Measurements from ENCODE around the gene FKBP11. TPM values are rescaled to one million over a fixed set of nuclear protein-coding genes. Genes with fewer than 3 reads are reported as not detected.

The FKBP11 gene
- total RNA-seq, 1 experiment from 2014 or later: 25.5 TPM

GRCh38 chr12:48933664-48934311 lies 8.5 kb upstream of the FKBP11 start:
- peaks cover 43% of the 10 kb centered on the region for H3K36me3 ChIP-seq (ENCODE audit: low read depth)
- H4K20me1 ChIP-seq (ENCODE audit: insufficient read depth): peaks cover 34% of the 10 kb centered on the region
- no TSS peak for BruUV-seq (replicated peaks)
- H3K4me2 ChIP-seq: no peak overlapping the region
- no peaks in the 10 kb centered on the region for H3K9me3 ChIP-seq (ENCODE audit: insufficient read depth, low read depth)
- H3K27me3 ChIP-seq (ENCODE audit: insufficient read depth, low read depth): no peaks in the 10 kb centered on the region
- ChIA-PET CTCF (interaction anchor here (0.6 kb wide), 1 partner anchor 1037 kb away, joined by 4 read pairs; no protein-coding TSS in a partner anchor), POLR2A (ENCODE audit: unreplicated experiment) (no interaction called here)
- H3K4me3 ChIP-seq: no peak overlapping the region
- H3K27ac ChIP-seq: no peak overlapping the region
- H2AFZ ChIP-seq: no peak overlapping the region
- no peaks in the 10 kb centered on the region for H3K4me1 ChIP-seq (replicated peaks; ENCODE audit: insufficient read depth)
- no peaks in the 10 kb centered on the region for H3K79me2 ChIP-seq (ENCODE audit: low read depth)
- peaks cover 33% of the 10 kb centered on the region; the same call in 1 of the 2 replicates for H3F3A ChIP-seq (ENCODE audit: insufficient read depth, low read depth)
- intact Hi-C loops (cut with micrococcal nuclease; ENCODE audit: unreplicated experiment): no loop called here
- H3K9me2 ChIP-seq (ENCODE audit: insufficient read depth): no peaks in the 10 kb centered on the region
- DNase-seq: no peak
- TF ChIP-seq, protein P1, sequence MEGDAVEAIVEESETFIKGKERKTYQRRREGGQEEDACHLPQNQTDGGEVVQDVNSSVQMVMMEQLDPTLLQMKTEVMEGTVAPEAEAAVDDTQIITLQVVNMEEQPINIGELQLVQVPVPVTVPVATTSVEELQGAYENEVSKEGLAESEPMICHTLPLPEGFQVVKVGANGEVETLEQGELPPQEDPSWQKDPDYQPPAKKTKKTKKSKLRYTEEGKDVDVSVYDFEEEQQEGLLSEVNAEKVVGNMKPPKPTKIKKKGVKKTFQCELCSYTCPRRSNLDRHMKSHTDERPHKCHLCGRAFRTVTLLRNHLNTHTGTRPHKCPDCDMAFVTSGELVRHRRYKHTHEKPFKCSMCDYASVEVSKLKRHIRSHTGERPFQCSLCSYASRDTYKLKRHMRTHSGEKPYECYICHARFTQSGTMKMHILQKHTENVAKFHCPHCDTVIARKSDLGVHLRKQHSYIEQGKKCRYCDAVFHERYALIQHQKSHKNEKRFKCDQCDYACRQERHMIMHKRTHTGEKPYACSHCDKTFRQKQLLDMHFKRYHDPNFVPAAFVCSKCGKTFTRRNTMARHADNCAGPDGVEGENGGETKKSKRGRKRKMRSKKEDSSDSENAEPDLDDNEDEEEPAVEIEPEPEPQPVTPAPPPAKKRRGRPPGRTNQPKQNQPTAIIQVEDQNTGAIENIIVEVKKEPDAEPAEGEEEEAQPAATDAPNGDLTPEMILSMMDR (conservative IDR thresholded peaks at IDR 0.05): no peak
- no peak for TF ChIP-seq EZH2 (IDR thresholded peaks at IDR 0.05; ENCODE audit: low read depth)

DNA sequence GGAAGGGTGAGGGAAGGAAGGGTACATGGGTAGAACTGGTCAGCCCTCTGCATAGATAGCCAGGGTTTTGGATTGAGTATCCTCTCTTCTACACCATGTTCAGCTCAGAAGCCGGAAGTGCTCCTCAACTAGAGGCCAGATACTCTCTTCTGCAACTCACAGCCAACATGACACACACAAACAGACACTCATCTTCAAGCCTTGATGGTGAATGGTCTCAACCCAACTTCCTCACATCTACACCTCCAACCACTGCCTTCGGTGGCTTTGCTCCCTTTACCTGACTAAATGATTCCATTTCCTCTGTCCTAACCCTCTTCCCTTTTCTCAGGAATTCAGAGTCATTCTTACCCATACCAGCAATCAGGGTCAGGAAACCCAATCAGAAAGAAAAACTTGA lies 7.6 kb upstream of the FKBP11 start:
- intact Hi-C loops (cut with micrococcal nuclease; ENCODE audit: unreplicated experiment): no loop called here

GRCh38 chr12:48930475-48930874 lies 5.2 kb upstream of the FKBP11 start:
- POLR2A ChIA-PET (ENCODE audit: unreplicated experiment): no interaction called here
- no TSS peak for BruUV-seq (replicated peaks)
- intact Hi-C loops (cut with micrococcal nuclease; ENCODE audit: unreplicated experiment): no loop called here

More for the DNA sequence above, 7.6 kb upstream of the FKBP11 start:
- H3K4me2 ChIP-seq: no peak overlapping the region
- H3F3A ChIP-seq (ENCODE audit: insufficient read depth, low read depth): peaks cover 32% of the 10 kb centered on the region
- no peak for DNase-seq
- no peaks in the 10 kb centered on the region for H3K27me3 ChIP-seq (ENCODE audit: insufficient read depth, low read depth)
- no peak overlapping the region for H2AFZ ChIP-seq
- no peaks in the 10 kb centered on the region for H3K79me2 ChIP-seq (ENCODE audit: low read depth)
- peaks cover 32% of the 10 kb centered on the region for H4K20me1 ChIP-seq (ENCODE audit: insufficient read depth)
- H3K4me3 ChIP-seq: no peak overlapping the region
- BruUV-seq (replicated peaks): no TSS peak
- H3K9me3 ChIP-seq (ENCODE audit: insufficient read depth, low read depth): no peaks in the 10 kb centered on the region
- TF ChIP-seq EZH2 (IDR thresholded peaks at IDR 0.05; ENCODE audit: low read depth): no peak
- TF ChIP-seq, protein P1 (conservative IDR thresholded peaks at IDR 0.05): no peak
- no peaks in the 10 kb centered on the region for H3K4me1 ChIP-seq (replicated peaks; ENCODE audit: insufficient read depth)
- no peaks in the 10 kb centered on the region for H3K9me2 ChIP-seq (ENCODE audit: insufficient read depth)
- ChIA-PET POLR2A (ENCODE audit: unreplicated experiment) (no interaction called here), CTCF (interaction anchor here (0.6 kb wide), 1 partner anchor 1036 kb away, joined by 4 read pairs; no protein-coding TSS in a partner anchor)
- H3K36me3 ChIP-seq (ENCODE audit: low read depth): peaks cover 43% of the 10 kb centered on the region
- H3K27ac ChIP-seq: no peak overlapping the region

More at GRCh38 chr12:48930475-48930874, 5.2 kb upstream of the FKBP11 start:
- Histone ChIP-seq H3K4me2 (no peak overlapping the region), H3K4me3 (no peak overlapping the region), H3K27me3 (ENCODE audit: insufficient read depth, low read depth) (no peaks in the 10 kb centered on the region), H3K9me3 (ENCODE audit: insufficient read depth, low read depth) (no peaks in the 10 kb centered on the region), H3K4me1 (replicated peaks; ENCODE audit: insufficient read depth) (no peaks in the 10 kb centered on the region), H3K9me2 (ENCODE audit: insufficient read depth) (no peaks in the 10 kb centered on the region), H4K20me1 (ENCODE audit: insufficient read depth) (peaks cover 10% of the 10 kb centered on the region; the same call in 1 of the 2 replicates), H3F3A (ENCODE audit: insufficient read depth, low read depth) (peaks cover 37% of the 10 kb centered on the region), H3K27ac (no peak overlapping the region), H2AFZ (no peak overlapping the region), H3K36me3 (ENCODE audit: low read depth) (peaks cover 32% of the 10 kb centered on the region), H3K79me2 (ENCODE audit: low read depth) (no peaks in the 10 kb centered on the region)
- TF ChIP-seq EZH2 (IDR thresholded peaks at IDR 0.05; ENCODE audit: low read depth): no peak
- DNase-seq: no peak
- CTCF ChIA-PET: interaction anchor here (0.6 kb wide), 2 partner anchors 9 to 55 kb away, joined by 3 to 5 read pairs; no protein-coding TSS in a partner anchor

Measured in PC-9 (cell line).